ENCODE measurements around the gene RABL3. TPM values are rescaled to one million over a fixed set of nuclear protein-coding genes. Genes with fewer than 3 reads are reported as not detected.

The RABL3 gene
- total RNA-seq, 1 experiment from 2014 or later = 13.9 TPM

- intact Hi-C loops (cut with micrococcal nuclease; ENCODE audit: unreplicated experiment) = no loop called here
- no peak overlapping the region for H3K27ac Mint-ChIP-seq (ENCODE audit: unreplicated experiment)
- TF ChIP-seq CTCF (IDR thresholded peaks at IDR 0.05; ENCODE audit: insufficient read depth in 1 of 2, low read depth in 1 of 2, low read length in 1 of 2, severe bottlenecking in 1 of 2, unreplicated experiment in 1 of 2) = no peak
- no TSS peak for BruUV-seq (replicated peaks)
- Histone ChIP-seq H3K36me3 (ENCODE audit: control insufficient read depth, insufficient read depth, low read length) (peaks cover 2% of the 10 kb centered on the region; the same call in 1 of the 2 replicates), H3K4me1 (no peaks in the 10 kb centered on the region), H3K27me3 (replicated peaks; ENCODE audit: control insufficient read depth, insufficient read depth, low read length) (no peaks in the 10 kb centered on the region), H3K9me3 (no peaks in the 10 kb centered on the region), H3K4me3 (ENCODE audit: low read depth, low read length) (no peak overlapping the region)
- ChIA-PET CTCF (no interaction called here), POLR2A (no interaction called here)
- peaks cover 27% of the 10 kb centered on the region for H3K36me3 Mint-ChIP-seq (ENCODE audit: insufficient read depth, unreplicated experiment)
- H3K9me3 Mint-ChIP-seq (ENCODE audit: unreplicated experiment) = no peaks in the 10 kb centered on the region
- H3K27me3 Mint-ChIP-seq (ENCODE audit: insufficient read depth, unreplicated experiment) = no peaks in the 10 kb centered on the region
- H3K4me1 Mint-ChIP-seq (ENCODE audit: low read depth, unreplicated experiment) = no peaks in the 10 kb centered on the region
- DNase-seq = no peak
- no peak overlapping the region for H3K4me3 Mint-ChIP-seq (ENCODE audit: unreplicated experiment)
These were observed 89.3 kb downstream of the RABL3 start for GRCh38 chr3:120652896-120653545.

GRCh38 chr3:120652281-120652680 lies 90.0 kb downstream of the RABL3 start:
- DNase-seq = no peak
- Histone ChIP-seq H3K9me3 (no peaks in the 10 kb centered on the region), H3K4me3 (ENCODE audit: low read depth, low read length) (no peak overlapping the region), H3K27me3 (replicated peaks; ENCODE audit: control insufficient read depth, insufficient read depth, low read length) (no peaks in the 10 kb centered on the region), H3K4me1 (no peaks in the 10 kb centered on the region), H3K36me3 (ENCODE audit: control insufficient read depth, insufficient read depth, low read length) (peaks cover 2% of the 10 kb centered on the region; the same call in 1 of the 2 replicates)
- intact Hi-C loops (cut with micrococcal nuclease; ENCODE audit: unreplicated experiment) = no loop called here
- no TSS peak for BruUV-seq (replicated peaks)
- H3K27ac Mint-ChIP-seq (ENCODE audit: unreplicated experiment) = no peak overlapping the region
- ChIA-PET POLR2A (no interaction called here), CTCF (no interaction called here)
- no peaks in the 10 kb centered on the region for H3K4me1 Mint-ChIP-seq (ENCODE audit: low read depth, unreplicated experiment)
- no peak for TF ChIP-seq CTCF (IDR thresholded peaks at IDR 0.05; ENCODE audit: insufficient read depth in 1 of 2, low read depth in 1 of 2, low read length in 1 of 2, severe bottlenecking in 1 of 2, unreplicated experiment in 1 of 2)
- peaks cover 27% of the 10 kb centered on the region for H3K36me3 Mint-ChIP-seq (ENCODE audit: insufficient read depth, unreplicated experiment)
- no peaks in the 10 kb centered on the region for H3K27me3 Mint-ChIP-seq (ENCODE audit: insufficient read depth, unreplicated experiment)
- no peak overlapping the region for H3K4me3 Mint-ChIP-seq (ENCODE audit: unreplicated experiment)
- no peaks in the 10 kb centered on the region for H3K9me3 Mint-ChIP-seq (ENCODE audit: unreplicated experiment)

GRCh38 chr3:120650311-120650710 lies 92.0 kb downstream of the RABL3 start:
- Mint-ChIP-seq H3K4me1 (ENCODE audit: low read depth, unreplicated experiment) (no peaks in the 10 kb centered on the region), H3K36me3 (ENCODE audit: insufficient read depth, unreplicated experiment) (peaks cover 27% of the 10 kb centered on the region), H3K9me3 (ENCODE audit: unreplicated experiment) (no peaks in the 10 kb centered on the region), H3K27ac (ENCODE audit: unreplicated experiment) (no peak overlapping the region), H3K27me3 (ENCODE audit: insufficient read depth, unreplicated experiment) (no peaks in the 10 kb centered on the region), H3K4me3 (ENCODE audit: unreplicated experiment) (no peak overlapping the region)
- H3K4me3 ChIP-seq (ENCODE audit: low read depth, low read length) = no peak overlapping the region
- no peaks in the 10 kb centered on the region for H3K9me3 ChIP-seq
- H3K36me3 ChIP-seq (ENCODE audit: control insufficient read depth, insufficient read depth, low read length) = peaks cover 4% of the 10 kb centered on the region
- POLR2A ChIA-PET = no interaction called here
- no TSS peak for BruUV-seq (replicated peaks)
- TF ChIP-seq CTCF (IDR thresholded peaks at IDR 0.05; ENCODE audit: insufficient read depth in 1 of 2, low read depth in 1 of 2, low read length in 1 of 2, severe bottlenecking in 1 of 2, unreplicated experiment in 1 of 2) = no peak
- CTCF ChIA-PET = interaction anchor here (0.6 kb wide), 1 partner anchor 54 kb away, joined by 3 read pairs; the partner anchor contains the start of gene NDUFB4
- H3K4me1 ChIP-seq = no peaks in the 10 kb centered on the region
- DNase-seq = no peak
- intact Hi-C loops (cut with micrococcal nuclease; ENCODE audit: unreplicated experiment) = no loop called here
- no peaks in the 10 kb centered on the region for H3K27me3 ChIP-seq (replicated peaks; ENCODE audit: control insufficient read depth, insufficient read depth, low read length)
